NCI-H2107 (cell line): ENCODE measurements around the gene YWHAQ.

ENCODE experiments used
- DNase-seq: peaks from one replicate; lab custom pipeline; 2025; lab: John Stamatoyannopoulos, UW

Gene YWHAQ

GRCh38 chr2:9655441-9656269, 24.9 kb upstream of the YWHAQ start:
- DNase-seq, result no peak

- DNase-seq, result no peak
These were observed 23.8 kb upstream of the YWHAQ start for GRCh38 chr2:9654452-9655100.

GRCh38 chr2:9653485-9654271, 22.9 kb upstream of the YWHAQ start:
- no peak for DNase-seq

GRCh38 chr2:9652898-9653479, 22.2 kb upstream of the YWHAQ start:
- DNase-seq, result no peak

- no peak for DNase-seq
These were observed 21.5 kb upstream of the YWHAQ start for GRCh38 chr2:9652267-9652666.

GRCh38 chr2:9650119-9650821, 19.5 kb upstream of the YWHAQ start:
- DNase-seq, result no peak

GRCh38 chr2:9649261-9649660, 18.5 kb upstream of the YWHAQ start:
- DNase-seq, result no peak

GRCh38 chr2:9648821-9649220, 18.0 kb upstream of the YWHAQ start:
- DNase-seq, result no peak

- DNase-seq, result no peak
These were observed 17.1 kb upstream of the YWHAQ start for GRCh38 chr2:9647884-9648283.

- no peak for DNase-seq
These were observed 15.6 kb upstream of the YWHAQ start for GRCh38 chr2:9646196-9647030.

GRCh38 chr2:9644603-9645002, 13.8 kb upstream of the YWHAQ start:
- no peak for DNase-seq

- DNase-seq, result no peak
These were observed 13.2 kb upstream of the YWHAQ start for GRCh38 chr2:9644021-9644420.

GRCh38 chr2:9641641-9642040, 10.8 kb upstream of the YWHAQ start:
- DNase-seq, result no peak

GRCh38 chr2:9640403-9641104, 9.8 kb upstream of the YWHAQ start:
- no peak for DNase-seq

GRCh38 chr2:9639740-9640343, 9.0 kb upstream of the YWHAQ start:
- DNase-seq, result no peak

GRCh38 chr2:9639000-9639602, 8.3 kb upstream of the YWHAQ start:
- DNase-seq, result no peak

- DNase-seq, result no peak
These were observed 7.7 kb upstream of the YWHAQ start for GRCh38 chr2:9638532-9638931.

GRCh38 chr2:9637330-9637729, 6.5 kb upstream of the YWHAQ start:
- DNase-seq, result no peak

GRCh38 chr2:9634133-9634532, 3.3 kb upstream of the YWHAQ start:
- no peak for DNase-seq
